Measurements from ENCODE around the gene PHLDA3.
"Not testable (repeated sequence)": the region's sequence is repeated elsewhere in the genome, so short reads cannot be mapped to it uniquely, and the experiment has no call there.

PHLDA3 gene

DNA sequence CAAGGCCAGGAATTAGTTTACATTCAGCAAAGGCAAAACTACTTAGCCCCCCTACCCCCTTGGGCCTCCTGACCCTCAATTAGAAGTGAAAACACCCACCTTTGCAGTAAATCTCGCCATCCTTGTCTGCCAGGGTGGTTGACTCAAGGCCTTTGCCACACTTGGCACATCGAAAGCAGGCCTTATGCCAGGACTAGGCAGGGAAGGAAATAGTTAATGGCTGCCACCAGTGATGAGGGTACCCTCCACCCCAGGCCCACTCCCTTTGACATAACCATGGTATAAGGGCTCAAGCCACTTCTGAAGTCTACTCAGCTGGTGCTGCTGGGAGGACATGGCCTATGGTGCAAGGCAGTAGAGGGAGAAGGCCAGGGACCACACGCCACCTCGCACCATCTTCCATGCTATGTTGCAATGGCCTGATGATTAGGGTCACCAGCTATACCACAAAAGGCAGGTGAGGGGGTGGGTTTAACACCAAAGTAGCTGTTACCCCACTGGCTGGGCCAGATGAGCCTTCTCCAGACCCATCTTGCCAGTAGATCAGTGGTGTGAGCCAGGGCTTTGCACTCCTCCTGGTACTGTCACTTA is 16.3 kb upstream of the PHLDA3 start:
- no peak for DNase-seq

DNA sequence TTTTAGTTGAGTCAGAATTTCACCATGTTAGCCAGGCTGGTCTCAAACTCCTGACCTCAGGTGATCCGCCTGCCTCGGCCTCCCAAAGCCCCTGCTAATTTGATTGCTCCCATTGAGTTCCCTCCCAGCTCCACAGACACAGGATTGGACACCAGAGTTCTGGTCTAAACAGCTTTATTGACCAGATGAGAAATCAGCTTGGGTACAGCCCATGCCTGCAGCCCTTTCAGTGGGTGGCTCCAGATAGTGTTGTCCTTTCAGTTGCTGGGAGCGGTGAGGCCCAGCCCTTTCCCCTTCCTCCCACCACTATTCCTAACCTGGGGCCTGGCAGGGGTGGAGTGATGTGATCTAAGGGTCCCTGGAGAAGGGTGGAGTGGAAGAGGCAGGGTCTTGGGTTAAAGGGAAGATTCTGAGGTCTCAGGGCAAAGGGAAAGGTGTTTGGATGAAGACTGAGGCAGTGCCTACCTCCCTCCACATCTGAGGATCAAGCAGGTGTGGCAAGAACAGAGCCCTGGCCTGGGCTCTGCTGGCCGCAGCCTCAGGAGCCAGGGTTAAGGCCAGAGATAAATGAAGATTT is 14.5 kb upstream of the PHLDA3 start:
- no peak for DNase-seq

DNA sequence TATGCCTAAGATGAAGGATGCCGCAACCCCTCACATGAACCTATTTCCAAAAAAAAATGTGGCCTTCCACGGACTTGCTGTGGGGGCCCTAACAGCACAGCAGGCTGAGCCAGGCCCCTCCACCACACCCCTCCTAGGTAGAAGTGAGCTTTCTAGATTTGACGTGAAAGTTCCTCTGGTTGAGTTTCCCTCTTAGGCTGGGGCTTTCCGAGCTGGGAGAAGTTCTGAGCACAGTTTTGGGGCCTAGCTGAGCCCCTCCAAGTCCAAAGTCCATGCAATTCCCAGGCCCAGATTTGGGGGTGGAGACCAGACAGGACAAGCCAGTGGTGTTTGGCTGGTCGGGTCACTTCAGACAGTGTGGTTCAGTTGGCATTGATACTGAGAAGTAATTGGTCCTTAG is 13.8 kb upstream of the PHLDA3 start:
- no peak for DNase-seq

DNA sequence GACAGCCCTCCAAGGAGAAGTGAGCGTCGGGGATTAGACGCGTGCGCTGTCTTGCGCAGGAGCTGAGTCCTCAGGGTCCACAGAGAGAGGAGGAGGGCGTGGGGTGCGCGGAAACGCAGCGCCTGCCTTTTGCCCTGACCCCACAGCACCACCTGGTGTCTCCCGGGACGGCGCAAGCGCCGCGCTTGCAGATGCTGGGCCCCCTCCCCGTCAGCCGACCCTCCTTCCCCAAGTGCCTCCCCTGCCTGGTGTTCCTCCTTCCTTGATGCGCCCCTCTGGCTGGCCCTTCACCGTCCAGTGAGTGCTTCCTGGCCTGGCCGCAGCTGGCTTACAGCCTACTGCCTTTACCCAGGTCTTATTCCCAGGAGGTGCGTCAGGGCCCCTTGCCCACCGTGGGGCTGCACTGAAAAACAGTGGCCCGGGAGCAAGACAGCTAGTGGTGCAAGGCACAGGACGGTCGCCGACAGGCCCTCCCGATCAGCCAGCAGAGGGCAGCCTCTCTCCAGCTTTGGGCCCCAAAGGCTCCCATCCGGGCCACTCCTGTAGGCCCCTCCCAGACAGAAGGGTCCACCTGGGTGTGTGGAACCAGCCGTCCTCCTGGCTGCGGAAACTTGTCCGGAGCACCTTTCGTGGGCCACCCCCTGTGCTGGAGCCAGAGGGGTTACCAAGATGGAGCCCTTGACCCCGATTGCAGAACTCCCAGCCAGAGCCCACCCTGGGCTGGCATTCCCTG is 12.9 kb upstream of the PHLDA3 start:
- peak; percentile 62 to 88 for DNase-seq

DNA sequence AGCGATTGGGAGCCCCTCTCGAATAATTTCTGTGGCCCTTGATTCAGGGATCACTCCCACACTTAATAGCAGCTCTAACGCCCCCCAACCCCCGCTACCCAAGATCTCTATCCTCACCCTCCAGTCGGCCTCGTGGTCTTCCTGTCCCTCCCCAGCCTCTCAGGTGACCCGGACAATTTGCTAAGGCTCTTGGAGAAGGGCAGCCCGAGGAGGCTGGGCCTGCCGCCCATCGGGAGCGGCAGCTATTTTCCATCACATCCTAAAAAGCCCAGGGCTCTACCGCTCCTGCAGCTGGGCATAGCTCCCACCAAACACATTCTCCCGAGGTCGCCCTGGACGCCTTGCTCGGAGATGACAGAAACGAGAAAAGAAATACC is 12.0 kb upstream of the PHLDA3 start:
- DNase-seq, result no peak

DNA sequence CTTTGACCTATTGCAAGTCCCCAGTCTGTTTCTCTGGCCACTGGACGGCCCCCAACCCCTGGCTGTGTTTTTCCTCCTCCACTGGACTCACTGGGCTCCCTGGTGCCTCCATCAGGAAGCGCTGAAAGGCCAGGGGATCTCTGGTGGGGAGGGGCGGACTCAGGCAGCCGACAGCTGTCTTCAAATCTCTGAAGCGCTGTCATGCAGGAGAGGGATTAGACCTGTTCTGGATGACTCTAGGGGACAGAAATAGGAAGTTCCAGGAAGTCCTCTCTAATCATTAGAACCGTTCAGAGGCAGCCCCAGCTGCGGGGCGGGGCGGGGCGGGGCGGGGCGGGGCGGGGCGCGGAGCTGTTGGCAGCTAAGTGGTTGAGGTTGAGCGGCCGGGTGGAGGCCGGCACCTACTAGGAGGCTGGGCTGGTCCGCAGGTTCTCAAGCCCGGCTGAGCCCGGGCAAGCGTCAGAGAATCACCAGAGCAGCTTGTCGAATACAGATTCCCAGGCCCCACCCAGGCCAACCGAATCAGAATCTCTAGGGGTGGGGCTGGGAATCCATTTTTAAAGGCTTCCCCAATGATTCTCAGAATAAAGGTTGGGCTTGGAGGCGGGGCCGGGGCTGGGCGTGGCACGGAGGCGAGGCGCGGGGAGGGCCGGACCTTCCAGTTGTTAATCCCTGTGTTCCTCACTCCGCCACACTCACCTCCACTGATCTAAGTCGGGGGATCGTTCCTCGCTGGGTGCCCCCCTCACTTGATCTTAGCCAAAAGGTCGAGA is 11.4 kb upstream of the PHLDA3 start:
- DNase-seq, result peak; percentile 53 to 65

DNA sequence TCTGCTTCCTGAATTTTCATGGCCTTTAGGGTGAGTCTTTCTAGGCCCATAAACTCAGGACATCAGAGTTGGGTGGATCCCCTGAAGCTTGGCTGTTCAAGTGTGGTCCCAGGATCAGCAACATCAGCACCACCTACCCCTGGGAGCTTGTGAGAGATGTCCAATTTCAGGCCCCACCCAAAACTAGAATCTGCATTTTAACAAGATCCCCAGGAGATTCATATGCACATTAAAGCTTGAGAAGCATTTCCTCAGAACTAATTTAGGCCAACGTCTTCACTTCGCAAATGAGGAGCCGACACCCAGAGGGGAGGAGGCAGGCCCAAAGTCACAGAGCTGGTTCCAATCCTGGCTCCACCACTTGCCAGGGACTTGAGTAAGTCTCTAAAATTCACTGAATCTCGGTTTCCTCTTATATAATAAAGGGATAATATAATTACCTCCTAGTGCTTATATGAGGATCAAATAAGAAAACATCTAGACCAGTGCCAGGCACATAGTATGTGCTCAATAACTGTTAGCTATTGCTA is 10.3 kb upstream of the PHLDA3 start:
- no peak for DNase-seq

DNA sequence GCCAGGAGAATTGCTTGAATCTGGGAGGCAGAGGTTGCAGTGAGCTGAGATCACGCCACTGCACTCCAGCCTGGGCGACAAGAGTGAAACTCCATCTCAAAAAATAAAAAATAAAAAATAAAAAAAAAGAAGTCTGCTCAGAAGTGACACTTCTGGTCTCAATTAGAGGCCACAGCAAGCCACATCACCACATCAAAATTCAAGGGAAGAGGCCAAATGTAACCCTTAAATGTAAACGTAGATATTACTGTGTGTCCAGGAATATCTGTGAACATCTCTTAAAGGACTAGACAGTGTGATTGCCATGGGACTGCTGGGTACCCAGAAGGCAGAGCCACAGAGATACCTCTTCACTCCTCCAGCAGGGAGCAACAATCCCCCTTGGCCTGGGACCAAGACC is 9.7 kb upstream of the PHLDA3 start:
- not testable (repeated sequence) for DNase-seq

DNA sequence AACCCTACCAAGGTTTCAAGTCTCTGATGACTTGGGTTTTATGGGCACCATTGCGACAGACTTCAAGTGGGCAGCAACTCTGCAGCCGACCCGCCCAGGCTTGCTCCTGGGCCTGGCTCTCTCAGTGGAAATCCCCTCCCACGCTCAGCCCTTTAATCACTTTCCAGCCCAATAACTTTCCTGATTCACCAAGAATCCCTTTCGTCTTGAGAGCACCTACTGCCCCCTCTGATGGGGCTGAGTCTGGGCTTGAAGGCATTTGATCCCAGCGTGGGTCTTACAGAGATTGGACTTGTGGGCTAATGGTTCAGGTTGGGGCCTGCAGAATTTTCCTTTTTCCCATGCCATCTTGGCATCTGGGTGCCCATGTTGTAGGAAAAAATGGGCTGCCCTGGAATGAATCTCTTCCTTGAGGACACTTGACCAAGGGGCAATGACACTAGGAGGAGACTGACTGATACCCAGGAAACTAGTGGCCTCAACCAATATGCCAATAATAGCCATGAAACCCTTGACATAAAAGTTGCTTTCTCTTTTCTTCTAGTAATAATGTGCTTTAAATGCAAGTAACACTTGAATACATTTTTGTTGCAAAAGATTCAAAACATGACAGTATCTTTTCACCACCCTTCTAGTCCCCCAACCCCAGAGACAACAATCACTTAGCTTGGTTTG is 7.8 kb upstream of the PHLDA3 start:
- DNase-seq, result no peak

DNA sequence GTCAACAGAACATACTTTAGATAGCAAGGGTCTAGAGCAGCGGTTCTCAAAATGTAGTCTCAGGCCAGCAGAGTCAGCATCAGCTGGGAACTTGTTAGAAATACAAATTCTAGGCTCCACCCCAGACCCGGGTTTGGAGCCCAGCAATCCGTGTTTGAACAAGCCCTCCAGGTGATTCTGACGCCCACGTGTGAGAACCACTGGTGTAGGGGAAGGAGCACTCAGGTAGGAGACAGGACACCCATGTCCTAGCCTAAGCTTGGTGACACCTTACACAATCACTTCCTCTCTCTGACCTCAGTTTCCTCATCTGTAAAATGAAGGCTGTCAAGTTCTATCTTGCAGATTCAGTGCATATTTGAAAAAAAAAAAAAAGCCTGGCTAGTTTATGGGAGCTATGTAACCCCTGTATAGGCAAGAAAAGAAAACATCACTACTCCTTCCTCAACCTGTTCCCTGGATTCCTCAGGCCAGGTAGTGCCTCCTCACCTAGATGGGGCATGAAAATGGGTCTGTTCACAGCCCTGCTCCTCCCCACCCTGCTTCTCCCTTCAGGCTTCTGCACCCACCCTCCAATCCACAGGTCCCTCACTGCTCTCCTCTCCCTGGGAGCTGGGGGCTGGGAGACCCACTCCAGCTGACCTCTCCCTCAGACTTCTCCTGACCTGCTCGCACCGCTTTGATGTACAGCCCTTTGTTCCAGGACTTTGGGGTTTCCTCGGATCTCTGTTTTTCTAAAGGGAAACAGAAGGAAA is 7.1 kb upstream of the PHLDA3 start:
- no peak for DNase-seq

DNA sequence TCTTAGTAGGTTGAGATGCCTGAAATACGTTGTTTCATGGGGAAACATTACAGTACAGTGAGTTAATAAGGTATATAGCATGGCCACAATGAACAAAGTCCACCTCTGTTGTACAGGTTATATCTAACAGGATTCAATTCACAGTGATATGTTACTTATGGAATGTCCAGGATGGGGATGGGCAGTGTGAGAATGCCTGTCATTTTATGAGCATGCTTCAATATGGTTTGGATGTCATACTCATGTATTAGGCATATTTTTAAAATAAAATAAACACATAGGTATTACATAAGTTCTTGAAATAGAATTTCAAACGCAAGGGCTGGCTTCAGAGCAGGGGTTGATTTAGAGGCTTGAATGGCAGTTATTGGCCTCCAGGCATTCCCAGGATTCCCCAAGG is 6.1 kb upstream of the PHLDA3 start:
- DNase-seq, result no peak

DNA sequence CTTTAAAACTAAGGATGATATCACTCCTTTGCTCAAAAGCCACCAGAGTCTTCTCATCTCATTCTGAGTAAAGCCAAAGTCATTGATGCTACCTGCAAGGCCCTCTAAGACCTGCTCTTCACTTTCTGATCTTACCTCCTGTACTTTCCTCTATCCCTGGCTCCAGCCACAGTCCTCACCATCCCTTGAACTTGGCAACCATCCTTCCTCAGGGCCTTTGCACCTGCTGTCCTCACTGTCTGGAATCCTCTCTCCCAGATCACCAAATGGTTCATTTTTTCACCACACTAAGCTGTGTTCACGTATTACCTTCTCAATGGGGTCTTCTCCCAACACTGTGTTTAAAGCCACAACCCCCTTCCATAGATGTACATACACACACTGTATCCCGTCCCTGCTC is 4.3 kb upstream of the PHLDA3 start:
- no peak for DNase-seq

DNA sequence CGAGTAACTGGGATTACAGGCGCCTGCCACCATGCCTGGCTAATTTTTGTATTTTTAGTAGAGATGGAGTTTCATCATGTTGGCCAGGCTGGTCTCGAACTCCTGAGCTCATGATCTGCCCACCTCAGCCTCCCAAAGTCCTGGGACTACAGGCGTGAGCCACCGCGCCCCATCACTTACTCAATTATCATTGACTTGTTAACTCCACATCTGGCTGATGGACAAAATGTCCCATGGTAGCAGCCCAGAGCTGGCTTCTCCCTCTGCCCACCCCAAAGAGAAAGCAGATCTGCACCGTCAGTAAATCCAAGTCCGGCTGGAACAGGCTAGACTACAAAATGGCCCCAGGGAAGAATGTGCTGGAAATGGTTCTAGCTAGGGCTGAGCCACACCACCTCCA is 3.3 kb upstream of the PHLDA3 start:
- not testable (repeated sequence) for DNase-seq

DNA sequence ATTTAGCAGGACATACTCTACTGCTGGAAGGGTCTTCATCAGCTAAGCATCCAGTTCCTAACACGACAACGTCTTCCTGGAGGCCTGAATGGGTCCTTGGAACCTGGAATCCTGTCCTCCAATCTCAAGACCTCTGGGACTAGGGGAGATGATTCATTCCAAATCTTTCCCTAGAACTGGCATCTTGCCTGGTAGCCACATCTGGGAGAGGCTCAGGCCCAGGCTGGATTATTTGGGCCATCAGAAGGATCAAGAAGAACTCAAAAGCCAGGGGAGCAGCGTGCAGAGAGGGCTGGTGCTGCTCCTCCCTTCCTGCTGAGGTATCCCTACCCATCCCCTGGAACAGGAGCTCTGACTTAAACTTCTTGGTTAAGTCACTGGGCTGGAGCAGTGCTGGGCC is 2.8 kb upstream of the PHLDA3 start:
- no peak for DNase-seq

DNA sequence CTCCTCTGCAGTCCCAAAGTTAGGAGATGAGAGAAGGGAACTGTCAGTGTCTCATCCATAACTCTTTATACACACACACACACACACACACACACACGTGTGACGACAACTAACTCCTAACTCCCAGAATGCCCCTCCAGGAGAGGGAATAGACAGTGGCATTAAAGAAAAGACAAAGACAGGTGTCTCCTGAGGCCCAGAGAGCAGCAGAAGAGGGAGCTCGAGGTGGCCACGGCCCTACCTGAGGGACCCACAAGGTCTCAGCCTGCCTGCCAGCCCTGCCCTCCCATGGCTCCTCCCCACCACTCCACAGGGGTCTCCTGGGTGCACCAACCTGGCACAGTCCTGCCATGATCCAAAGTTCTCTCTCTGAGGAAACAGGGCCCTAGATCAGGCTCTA is 1.6 kb upstream of the PHLDA3 start:
- no peak for DNase-seq

DNA sequence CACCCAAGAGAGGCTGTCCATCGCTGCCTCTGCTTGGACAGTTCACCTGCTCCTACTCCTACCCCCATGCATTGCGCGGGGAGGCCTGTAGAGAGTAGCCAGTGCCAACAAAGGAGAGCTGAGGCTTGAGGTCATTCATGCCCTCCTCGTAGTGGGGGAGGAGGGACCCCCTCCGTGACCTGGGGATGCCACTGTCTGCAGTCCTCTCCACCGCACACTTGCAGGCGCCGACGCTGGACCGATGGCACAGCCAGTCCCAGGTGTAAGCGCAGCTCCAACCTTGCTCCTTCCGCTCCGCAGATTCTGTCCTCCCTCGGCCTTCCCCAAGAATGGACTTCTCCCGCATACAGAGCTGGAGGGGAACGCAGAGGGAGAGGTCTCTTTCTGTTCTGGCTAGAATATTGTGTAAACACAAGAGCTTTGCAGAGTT is 672 bp upstream of the PHLDA3 start:
- no peak for DNase-seq

DNA sequence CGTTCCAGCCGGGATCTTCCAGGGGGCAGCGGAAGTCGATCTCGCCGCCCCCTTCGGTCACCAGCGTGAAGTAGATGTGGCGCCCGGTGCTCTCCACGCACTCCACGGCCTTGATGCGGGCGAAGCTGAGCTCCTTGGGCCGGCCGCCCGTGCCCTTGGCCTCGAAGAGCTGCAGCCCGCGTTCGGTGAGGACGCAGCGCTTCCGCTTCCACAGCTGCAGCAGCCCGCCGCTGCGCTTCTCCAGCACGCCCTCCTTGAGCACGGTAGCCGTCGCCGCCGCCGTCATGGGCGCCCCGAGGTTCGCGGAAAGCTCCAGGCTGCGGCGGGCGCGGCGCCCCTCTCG is 516 bp downstream of the PHLDA3 start:
- peak in 1 of 2 experiments; percentile 67 for DNase-seq

DNA sequence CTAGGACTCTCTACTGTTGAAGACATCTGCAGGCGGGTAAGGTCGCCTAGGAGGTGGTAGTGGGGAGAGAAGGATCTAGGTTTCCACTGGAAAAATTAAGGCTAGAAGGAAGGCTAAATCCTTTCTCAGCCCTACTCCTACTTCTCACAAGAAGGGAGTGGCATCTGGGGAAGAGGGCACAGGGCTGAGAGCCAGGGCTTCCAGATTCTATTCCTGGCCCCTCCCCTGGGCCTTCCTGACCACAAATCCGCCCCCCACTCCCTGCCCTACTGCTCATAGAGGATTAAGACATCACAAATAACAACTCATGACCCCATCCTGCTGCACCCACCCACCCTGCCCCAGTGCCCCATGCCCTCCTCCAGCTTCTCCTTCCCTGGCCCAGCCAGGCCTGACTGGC is 2.5 kb downstream of the PHLDA3 start:
- DNase-seq, result no peak

DNA sequence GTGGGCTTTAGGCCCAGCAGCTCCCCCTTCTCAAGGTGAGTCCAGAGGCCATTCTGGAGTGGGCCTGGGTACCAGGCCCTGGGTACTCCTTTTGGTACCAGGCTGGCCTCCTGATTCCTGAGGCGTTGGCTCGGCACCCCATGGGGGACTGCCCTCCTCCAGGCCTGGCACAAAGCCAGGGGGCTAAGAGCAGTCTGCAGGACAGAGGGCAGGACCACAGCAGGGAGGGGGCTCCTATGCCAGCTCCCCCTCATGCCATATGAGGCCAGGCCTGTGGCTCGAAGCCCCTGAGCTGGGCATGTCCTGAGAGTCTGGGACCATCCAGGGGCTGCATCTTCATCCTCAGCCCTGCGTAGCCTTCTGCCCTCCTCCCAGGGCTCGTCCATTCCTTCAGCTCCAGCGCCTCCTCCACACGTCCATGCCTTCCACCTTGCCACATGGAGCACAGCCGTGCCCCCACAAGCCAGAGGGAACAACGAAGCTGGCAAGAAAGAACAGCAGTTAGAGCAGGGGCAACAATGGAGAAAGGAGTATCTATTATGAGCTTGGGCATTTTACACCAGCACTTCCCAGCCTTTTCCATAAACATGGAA is 3.2 kb downstream of the PHLDA3 start:
- no peak for DNase-seq

DNA sequence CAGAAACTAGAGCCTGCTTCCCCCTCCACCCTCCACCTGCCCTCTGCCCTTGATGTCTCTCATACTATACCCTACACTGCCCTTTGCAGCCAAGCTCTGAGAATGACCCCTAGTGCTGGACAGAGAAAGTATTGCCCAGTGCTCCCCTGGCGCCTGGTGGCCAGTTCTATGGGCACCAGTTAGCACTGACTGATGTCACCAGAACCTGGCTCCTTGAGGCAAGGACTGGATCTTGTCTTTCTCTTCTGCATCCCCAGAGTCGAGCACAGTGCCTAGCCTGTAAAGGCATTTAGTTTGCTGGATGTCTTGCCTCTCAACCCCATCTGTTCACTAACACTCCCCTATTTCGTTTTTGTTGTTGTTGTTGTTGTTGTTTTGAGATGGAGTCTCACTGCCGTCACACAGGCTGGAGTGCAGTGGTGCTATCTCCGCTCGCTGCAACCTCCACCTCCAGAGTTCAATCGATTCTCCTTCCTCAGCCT is 5.9 kb downstream of the PHLDA3 start:
- DNase-seq, result no peak

DNA sequence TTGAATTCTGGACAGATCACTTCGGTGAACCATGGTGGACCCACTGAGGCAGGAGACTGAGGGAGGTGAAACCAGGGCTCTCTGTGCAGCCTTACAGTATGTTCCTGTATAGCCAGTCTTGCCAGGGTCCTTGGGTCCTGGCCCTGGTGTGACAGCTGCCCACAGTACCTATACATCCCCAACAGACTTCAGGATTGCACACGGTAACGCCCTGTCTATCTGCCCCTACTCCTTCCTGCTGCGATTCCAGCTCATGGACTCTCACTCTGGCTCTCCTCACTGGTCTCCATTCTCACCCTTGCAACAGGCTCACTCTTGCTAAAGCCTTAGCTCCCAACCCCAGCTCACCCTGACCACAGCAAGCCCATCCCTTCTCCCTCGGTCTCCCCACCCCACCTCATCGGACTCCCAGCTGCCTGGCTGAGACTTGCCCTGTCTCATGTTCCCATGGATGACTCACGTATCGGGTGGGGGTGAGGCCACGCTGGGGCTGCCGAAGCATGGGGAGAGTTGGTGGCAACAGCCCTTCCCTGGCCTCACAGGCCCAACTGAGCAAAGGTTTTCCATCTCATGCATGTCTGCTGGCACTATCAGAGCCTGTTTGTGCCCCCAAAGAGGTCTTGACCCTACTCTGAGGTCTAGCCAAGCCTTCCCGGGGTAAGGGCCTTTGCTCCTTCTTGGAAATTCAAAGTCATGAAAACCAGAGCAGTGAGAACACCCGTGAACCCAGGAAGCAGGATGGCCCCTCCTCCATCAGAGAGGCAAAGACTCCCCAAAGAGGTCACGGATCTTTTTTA is 7.1 kb downstream of the PHLDA3 start:
- no peak for DNase-seq
